HEK293 (cell line): Measurements from ENCODE around the gene GPX3.

Experiments
- CTCF ChIA-PET: fragments of 350-600 bp; formaldehyde crosslinking; extraction: SDS; loops from one replicate; lab custom pipeline; 2021; ENCODE audit warnings: antibody characterized with exemption; lab: Yijun Ruan, JAX
- POLR2A ChIA-PET: fragments of 300-600 bp; formaldehyde crosslinking; extraction: SDS; loops from one replicate; lab custom pipeline; 2020; ENCODE audit warnings: antibody characterized with exemption, inconsistent platforms; lab: Yijun Ruan, JAX
- H3K27ac ChIP-seq: fragments of 200-500 bp; sonication (Bioruptor generic); 2 replicates; pipeline ENCODE4 v1.5.1; 2014; ENCODE audit warnings: low read depth, low read length, control low read depth, inconsistent platforms; ENCODE audit errors: extremely low read depth
- H3K36me3 ChIP-seq, 2 experiments: fragments of 200-500 bp in 1 of 2; sonication (Bioruptor generic) in 1 of 2; 1 replicate in 1 of 2; 2 replicates in 1 of 2; pipeline ENCODE4 v1.5.1; 2014 to 2017; ENCODE audit warnings: inconsistent platforms in 2 of 2, low read length in 2 of 2; ENCODE audit not compliant: control insufficient read depth in 2 of 2, insufficient read depth in 1 of 2
- H3K4me1 ChIP-seq: fragments of 200-500 bp; sonication (Bioruptor generic); 2 replicates; pipeline ENCODE4 v1.5.1; 2014; ENCODE audit warnings: mild to moderate bottlenecking, low read length, inconsistent platforms; ENCODE audit not compliant: control insufficient read depth, insufficient read depth
- H3K4me3 ChIP-seq: 2 replicates; pipeline ENCODE4 v1.5.1; 2011; ENCODE audit warnings: low read depth, mild to moderate bottlenecking, control low read depth, low read length, moderate library complexity
- H3K9me3 ChIP-seq: fragments of 200-500 bp; sonication (Bioruptor generic); 2 replicates; pipeline ENCODE4 v1.5.1; 2014; ENCODE audit warnings: low read depth, low read length, inconsistent platforms; ENCODE audit not compliant: control insufficient read depth, insufficient read depth
- BCL11A ChIP-seq: fragments of 450-650 bp; formaldehyde crosslinking; IDR thresholded peaks from 2 replicates; pipeline ENCODE4 v1.5.1; 2016; ENCODE audit warnings: low read depth, missing biosample characterization, missing genetic modification characterization
- PBX3 ChIP-seq: sonication (generic); formaldehyde crosslinking; IDR thresholded peaks from 2 replicates; pipeline ENCODE4 v1.8.1; 2022; ENCODE audit warnings: mild to moderate bottlenecking, moderate library complexity, missing genetic modification reagents
- PRDM1 ChIP-seq: fragments of 450-650 bp; formaldehyde crosslinking; IDR thresholded peaks from 2 replicates; pipeline ENCODE4; 2016; ENCODE audit warnings: missing biosample characterization, missing genetic modification characterization
- YY2 ChIP-seq: fragments of 450-650 bp; formaldehyde crosslinking; IDR thresholded peaks from 2 replicates; pipeline ENCODE4 v1.5.1; 2016; ENCODE audit warnings: missing biosample characterization, missing genetic modification characterization
- ZBTB20 ChIP-seq: fragments of 450-650 bp; formaldehyde crosslinking; IDR thresholded peaks from 2 replicates; pipeline ENCODE4 v1.5.1; 2016; ENCODE audit warnings: missing biosample characterization, missing genetic modification characterization
- ZIC2 ChIP-seq: fragments of 450-650 bp; formaldehyde crosslinking; IDR thresholded peaks from 2 replicates; pipeline ENCODE4 v1.5.1; 2016; ENCODE audit warnings: missing biosample characterization, missing genetic modification characterization
- ZNF175 ChIP-seq: fragments of 450-650 bp; formaldehyde crosslinking; IDR thresholded peaks from 2 replicates; pipeline ENCODE4 v1.5.1; 2016; ENCODE audit warnings: missing biosample characterization, missing genetic modification characterization
- ZNF211 ChIP-seq: fragments of 450-650 bp; formaldehyde crosslinking; IDR thresholded peaks from 2 replicates; pipeline ENCODE4 v1.5.1; 2016; ENCODE audit warnings: low read depth, missing biosample characterization, missing genetic modification characterization
- ZNF280D ChIP-seq: fragments of 450-650 bp; formaldehyde crosslinking; IDR thresholded peaks from 2 replicates; pipeline ENCODE4 v1.5.1; 2016; ENCODE audit warnings: missing biosample characterization, missing genetic modification characterization
- ZNF292 ChIP-seq: fragments of 450-650 bp; formaldehyde crosslinking; IDR thresholded peaks from 2 replicates; pipeline ENCODE4 v1.5.1; 2016; ENCODE audit warnings: low read depth, missing biosample characterization, missing genetic modification characterization, borderline replicate concordance
- ZNF324 ChIP-seq: fragments of 450-650 bp; formaldehyde crosslinking; IDR thresholded peaks from 2 replicates; pipeline ENCODE4 v1.5.1; 2016; ENCODE audit warnings: missing biosample characterization, missing genetic modification characterization
- ZNF362 ChIP-seq: fragments of 450-650 bp; formaldehyde crosslinking; IDR thresholded peaks from 2 replicates; pipeline ENCODE4 v1.5.1; 2016; ENCODE audit warnings: missing biosample characterization, missing genetic modification characterization
- ZNF433 ChIP-seq: fragments of 450-650 bp; formaldehyde crosslinking; IDR thresholded peaks from 2 replicates; pipeline ENCODE4 v1.5.1; 2016; ENCODE audit warnings: missing biosample characterization, missing genetic modification characterization, low read depth
- ZNF513 ChIP-seq: fragments of 450-650 bp; IDR thresholded peaks from 2 replicates; pipeline ENCODE4 v1.5.1; 2018; ENCODE audit warnings: missing biosample characterization, missing genetic modification characterization
- ZNF571 ChIP-seq: fragments of 450-650 bp; formaldehyde crosslinking; IDR thresholded peaks from 2 replicates; pipeline ENCODE4 v1.5.0; 2017; ENCODE audit warnings: missing biosample characterization, missing genetic modification characterization
- ZNF747 ChIP-seq: fragments of 450-650 bp; formaldehyde crosslinking; IDR thresholded peaks from 2 replicates; pipeline ENCODE4 v1.5.1; 2016; ENCODE audit warnings: missing biosample characterization, missing genetic modification characterization
- ZNF776 ChIP-seq: fragments of 450-650 bp; formaldehyde crosslinking; IDR thresholded peaks from 2 replicates; pipeline ENCODE4 v1.5.0; 2017; ENCODE audit warnings: missing biosample characterization, missing genetic modification characterization, borderline replicate concordance
- TF ChIP-seq, protein P1 (sequence below): fragments of 450-650 bp; formaldehyde crosslinking; IDR thresholded peaks from 2 replicates; pipeline ENCODE4 v1.5.1; 2016; ENCODE audit warnings: missing biosample characterization, missing genetic modification characterization

Gene GPX3

DNA sequence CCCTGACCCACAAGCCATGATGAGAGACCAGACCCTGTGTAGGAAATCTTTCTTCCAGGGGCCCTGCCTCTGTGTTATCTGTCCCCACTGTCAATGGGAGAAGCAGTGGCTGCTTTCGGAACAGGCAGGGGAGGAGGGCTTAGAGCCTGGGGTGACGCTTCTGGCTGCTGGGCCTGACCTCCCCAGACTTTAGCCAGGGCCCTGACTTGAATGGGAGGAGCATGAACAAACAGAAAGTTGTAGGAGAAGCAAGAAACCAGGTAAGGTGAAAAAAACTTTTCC, 12.2 kb upstream of the GPX3 start (continued):
- TF ChIP-seq ZNF433 (tag by site-specific recombination) (no peak), YY2 (no peak), ZNF280D (tag by site-specific recombination) (no peak)

DNA sequence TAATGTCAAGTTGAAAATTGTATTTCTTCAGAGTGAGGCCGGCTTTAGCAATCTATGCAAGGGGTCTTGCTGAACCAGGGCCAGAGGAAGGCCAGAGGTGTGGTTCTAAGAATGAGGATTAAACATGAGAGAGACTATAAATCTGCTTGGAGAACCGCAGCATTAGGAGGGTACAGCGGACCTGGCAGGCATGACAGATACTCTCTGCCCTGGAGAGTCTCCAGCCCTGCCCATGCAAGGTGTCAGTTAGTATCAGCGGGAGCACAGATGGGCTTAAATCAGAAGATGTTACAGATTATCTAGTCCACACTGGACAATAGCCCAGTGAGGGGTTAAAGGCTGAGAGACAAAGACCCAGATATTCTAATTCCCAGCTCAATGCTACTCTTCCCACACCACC, 11.5 kb upstream of the GPX3 start:
- CTCF ChIA-PET = no interaction called here
- POLR2A ChIA-PET = no interaction called here
- H3K4me1 ChIP-seq = no peaks in the 10 kb centered on the region

More for the DNA sequence above, 11.5 kb upstream of the GPX3 start:
- Histone ChIP-seq H3K36me3 (no peaks in the 10 kb centered on the region), H3K27ac (no peak overlapping the region), H3K4me3 (no peak overlapping the region), H3K9me3 (no peaks in the 10 kb centered on the region)
- TF ChIP-seq ZNF433 (tag by site-specific recombination) (no peak), BCL11A (tag by site-specific recombination) (no peak), ZNF776 (no peak), ZNF292 (no peak), ZNF513 (tag by site-specific recombination) (no peak), ZNF211 (tag by site-specific recombination) (no peak), ZBTB20 (tag by site-specific recombination) (no peak), ZNF747 (tag by site-specific recombination) (no peak), PBX3 (no peak), ZIC2 (tag by site-specific recombination) (no peak), ZNF571 (tag by site-specific recombination) (no peak), ZNF324 (no peak), ZNF362 (tag by site-specific recombination) (no peak), PRDM1 (tag by site-specific recombination) (no peak), ZNF175 (tag by site-specific recombination) (no peak)
- TF ChIP-seq, protein P1, sequence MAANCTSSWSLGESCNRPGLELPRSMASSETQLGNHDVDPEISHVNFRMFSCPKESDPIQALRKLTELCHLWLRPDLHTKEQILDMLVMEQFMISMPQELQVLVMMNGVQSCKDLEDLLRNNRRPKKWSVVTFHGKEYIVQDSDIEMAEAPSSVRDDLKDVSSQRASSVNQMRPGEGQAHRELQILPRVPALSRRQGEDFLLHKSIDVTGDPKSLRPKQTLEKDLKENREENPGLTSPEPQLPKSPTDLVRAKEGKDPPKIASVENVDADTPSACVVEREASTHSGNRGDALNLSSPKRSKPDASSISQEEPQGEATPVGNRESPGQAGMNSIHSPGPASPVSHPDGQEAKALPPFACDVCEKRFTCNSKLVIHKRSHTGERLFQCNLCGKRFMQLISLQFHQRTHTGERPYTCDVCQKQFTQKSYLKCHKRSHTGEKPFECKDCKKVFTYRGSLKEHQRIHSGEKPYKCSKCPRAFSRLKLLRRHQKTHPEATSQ (tag by site-specific recombination) = no peak
